Activated T-helper 2 cell treated with anti-CD3 and anti-CD28 coated beads, Interferon-gamma antibody, Interleukin-2, Interleukin-4, amounts not matched to agents 10 μg/mL and 5 μg/mL and 100 μg/mL, durations not matched to agents 14 hours and 24 hours and 36 hours (primary cell): ENCODE data around the gene TAOK3. TPM values are rescaled to one million over a fixed set of nuclear protein-coding genes. Genes with fewer than 3 reads are reported as not detected.

Source experiments
- DNase-seq: peaks from one replicate; pipeline ENCODE4 v3.0.0; 2021; ENCODE audit warnings: low spot score
- H3K27ac Mint-ChIP-seq: one replicate; pipeline ENCODE4 v1.8.0; 2021; ENCODE audit warnings: mixed read lengths
- H3K27me3 Mint-ChIP-seq: one replicate; pipeline ENCODE4 v1.8.0; 2021; ENCODE audit warnings: low read depth, mixed read lengths
- H3K36me3 Mint-ChIP-seq: one replicate; pipeline ENCODE4 v1.8.0; 2021; ENCODE audit warnings: low read depth, mixed read lengths
- H3K4me1 Mint-ChIP-seq: one replicate; pipeline ENCODE4 v1.8.0; 2021; ENCODE audit warnings: low read depth, mixed read lengths
- H3K4me3 Mint-ChIP-seq: one replicate; pipeline ENCODE4 v1.8.0; 2021; ENCODE audit warnings: low read depth, mild to moderate bottlenecking, moderate library complexity, mixed read lengths
- H3K9me3 Mint-ChIP-seq: one replicate; pipeline ENCODE4 v1.8.0; 2021; ENCODE audit warnings: mixed read lengths
- intact Hi-C: fragments of 100-400 bp; cut with micrococcal nuclease; formaldehyde crosslinking; loops from one replicate; pipeline ENCODE4 v1.15.1; 2023
- total RNA-seq: library from RNA; stranded (reverse); gene quantifications from 2 replicates; pipeline ENCODE4 v1.2.3, GENCODE V29; 2022

The TAOK3 gene
- total RNA-seq, 1 donor from 2014 or later: 52.4 TPM

DNA sequence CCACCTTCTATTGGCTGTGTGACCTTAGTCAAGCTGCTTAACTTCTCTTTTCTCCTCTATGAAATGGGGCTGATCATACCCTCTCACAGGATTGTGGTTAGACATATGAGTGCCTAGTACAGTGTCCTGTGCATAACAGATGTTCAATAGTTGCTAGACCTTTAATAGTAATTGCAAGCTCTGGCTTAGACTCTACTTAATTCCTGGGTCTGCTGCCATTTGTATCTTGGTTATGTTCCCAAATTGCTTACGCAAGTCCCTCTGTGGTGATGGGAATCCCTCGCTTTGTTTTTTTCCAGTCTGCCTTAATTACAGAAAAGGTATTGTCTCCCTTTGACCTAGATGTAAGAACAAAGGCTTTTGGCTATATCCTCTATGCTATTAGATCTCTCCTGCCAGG, 18.7 kb upstream of the TAOK3 start:
- Mint-ChIP-seq H3K27me3 (no peaks in the 10 kb centered on the region), H3K4me1 (no peaks in the 10 kb centered on the region), H3K4me3 (no peak overlapping the region), H3K9me3 (no peaks in the 10 kb centered on the region), H3K36me3 (peaks cover 54% of the 10 kb centered on the region), H3K27ac (no peak overlapping the region)
- no peak for DNase-seq
- intact Hi-C loops: no loop called here

DNA sequence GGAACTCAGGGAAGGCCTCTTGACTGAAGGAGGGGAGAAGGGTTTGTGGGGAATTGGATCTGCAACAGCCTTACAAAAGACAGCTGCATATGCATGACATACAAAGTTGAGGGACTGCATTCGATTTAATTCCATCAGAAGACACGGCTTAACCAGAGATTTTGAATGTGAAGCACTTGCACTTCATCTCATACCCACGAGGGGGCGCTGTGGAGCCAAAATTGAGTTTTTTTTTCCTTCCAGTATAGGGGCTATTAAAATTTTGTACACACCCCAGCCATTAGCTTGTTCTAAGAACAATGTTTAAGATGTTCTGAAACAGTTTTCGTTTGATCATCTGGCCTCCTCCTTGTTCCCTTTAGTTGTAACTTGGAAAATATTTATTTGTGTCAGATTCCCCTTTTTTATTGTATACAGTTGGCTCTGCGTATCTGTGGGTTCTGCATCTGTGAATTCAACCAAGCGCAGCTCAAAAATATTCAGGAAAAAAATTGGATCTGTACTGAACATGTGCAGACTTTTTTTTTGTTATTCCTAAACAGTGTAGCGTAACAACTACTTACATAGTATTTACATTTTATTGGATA, 5.3 kb upstream of the TAOK3 start:
- peak; percentile 71 for DNase-seq

DNA sequence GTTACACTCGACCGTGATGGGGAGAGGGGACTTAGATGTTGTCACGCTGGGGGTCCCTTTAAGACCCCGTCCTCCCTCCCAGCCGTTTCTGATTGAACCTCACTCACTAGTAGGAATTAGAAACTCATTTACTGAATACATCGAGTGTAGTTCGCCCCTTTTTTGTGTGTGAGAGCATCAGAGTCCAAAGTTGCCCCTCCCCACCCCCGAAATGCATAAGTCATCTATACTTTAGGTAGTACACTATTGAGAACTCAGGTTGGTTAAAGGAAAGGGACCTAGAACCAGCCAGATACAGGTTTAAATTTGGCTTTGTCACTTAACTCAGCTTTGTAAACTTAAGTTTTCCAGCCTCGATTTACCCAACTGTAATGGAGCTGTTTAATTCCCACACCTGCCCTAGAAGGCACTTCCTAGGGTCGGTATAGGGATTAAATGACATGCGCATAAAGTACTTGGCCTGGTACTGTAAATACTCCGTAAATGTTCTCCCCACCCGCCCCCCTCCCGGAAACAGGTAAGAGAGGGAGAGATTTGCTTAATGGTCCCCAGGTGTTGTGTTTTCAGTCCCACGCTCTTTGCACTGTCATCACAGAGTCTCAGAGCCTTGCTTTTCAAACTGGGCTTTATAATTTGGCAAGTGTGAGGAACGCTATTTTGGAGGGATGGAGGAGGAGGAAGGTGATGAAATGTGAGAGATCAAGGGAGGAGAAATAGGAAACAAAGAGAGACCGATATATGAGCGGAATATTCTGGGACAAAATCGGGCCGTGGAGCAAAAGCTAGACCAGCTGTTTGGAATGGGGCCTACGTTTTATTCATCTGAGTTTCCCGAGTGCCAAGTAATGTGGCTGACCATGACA, 4.5 kb upstream of the TAOK3 start:
- Mint-ChIP-seq H3K27ac (peak overlapping the region; percentile 90), H3K4me3 (peak overlapping the region; percentile 78), H3K27me3 (no peaks in the 10 kb centered on the region), H3K4me1 (peaks cover 36% of the 10 kb centered on the region), H3K9me3 (no peaks in the 10 kb centered on the region), H3K36me3 (peaks cover 17% of the 10 kb centered on the region)
- DNase-seq: no peak
- intact Hi-C loops: loop anchor here (1.0 to 10.0 kb wide), 7 partner anchors 70 to 1288 kb away; partner anchors contain the start of genes PEBP1, PRKAB1, RFC5 and WSB2

More for the DNA sequence above, 5.3 kb upstream of the TAOK3 start:
- Mint-ChIP-seq H3K36me3 (peaks cover 19% of the 10 kb centered on the region), H3K4me1 (peaks cover 33% of the 10 kb centered on the region), H3K9me3 (no peaks in the 10 kb centered on the region), H3K27ac (peak overlapping the region; percentile 69), H3K4me3 (peak overlapping the region; percentile 78), H3K27me3 (no peaks in the 10 kb centered on the region)
- intact Hi-C loops: loop anchor here (1.0 to 10.0 kb wide), 7 partner anchors 71 to 1287 kb away; partner anchors contain the start of genes PEBP1, PRKAB1, RFC5 and WSB2

DNA sequence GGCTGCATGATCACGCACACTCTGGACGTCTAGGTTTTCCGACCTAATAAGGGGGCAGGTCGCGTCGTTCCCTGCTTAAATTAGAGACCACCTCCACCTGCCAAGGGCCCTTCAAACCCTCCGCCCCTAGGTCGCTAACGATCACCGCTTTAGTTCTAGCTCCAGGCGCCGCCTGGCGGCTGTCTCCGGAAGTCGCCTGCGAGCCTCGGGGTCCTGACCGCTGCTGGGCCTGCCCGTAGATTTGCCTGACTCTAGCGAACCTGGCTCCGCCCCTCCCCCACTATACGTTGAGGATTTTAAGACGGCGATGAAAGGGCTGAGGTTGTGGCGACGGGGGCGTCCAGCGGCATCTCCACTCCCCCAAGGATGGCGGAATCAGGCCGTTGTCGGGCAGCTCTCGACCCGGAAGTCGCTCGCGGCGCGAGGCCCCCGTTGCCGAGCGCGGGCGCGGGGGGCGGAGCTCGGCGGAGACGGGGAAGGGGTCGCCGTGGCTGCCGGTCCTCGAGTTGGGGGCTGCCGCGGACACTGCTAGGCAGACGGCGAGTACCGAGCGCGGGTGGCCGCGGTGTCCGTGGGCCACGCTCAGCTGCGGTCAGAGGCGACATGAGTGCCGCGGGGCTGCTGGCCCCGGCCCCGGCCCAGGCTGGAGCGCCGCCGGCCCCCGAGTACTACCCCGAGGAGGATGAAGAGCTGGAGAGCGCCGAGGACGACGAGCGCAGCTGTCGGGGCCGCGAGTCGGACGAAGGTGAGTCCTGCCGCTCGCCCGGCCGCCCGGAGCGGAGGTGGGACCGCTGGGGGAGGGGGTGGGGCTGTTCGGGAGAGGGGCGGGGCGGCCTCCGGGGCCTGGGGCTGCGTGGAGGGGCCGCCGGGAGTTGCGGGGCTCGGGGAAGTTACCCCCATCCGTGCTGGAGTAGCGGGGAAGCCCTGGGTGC, 3.6 kb upstream of the TAOK3 start, which contains the start of gene SUDS3:
Gene SUDS3, plus strand, starts transcription at position 467 of the 932 bp plus-strand sequence. Its CDS starts 137 bp downstream, at position 604.
- Mint-ChIP-seq H3K27ac (peak within 1 kb of the TSS; percentile 99), H3K4me1 (peaks cover 39% of the 10 kb centered on the region), H3K4me3 (peak within 1 kb of the TSS; percentile 94), H3K36me3 (peaks cover 11% of the 10 kb centered on the region), H3K9me3 (no peaks in the 10 kb centered on the region), H3K27me3 (peaks cover 4% of the 10 kb centered on the region)
- peak; percentile 88 for DNase-seq
- intact Hi-C loops: loop anchor here (1.0 to 10.0 kb wide), 9 partner anchors 69 to 1288 kb away; partner anchors contain the start of genes PEBP1, PRKAB1, RFC5 and WSB2

GRCh38 chr12:118375348-118375747, 2.6 kb upstream of the TAOK3 start:
- Mint-ChIP-seq H3K4me3 (peak overlapping the region; percentile 94), H3K36me3 (peaks cover 13% of the 10 kb centered on the region)
- intact Hi-C loops: loop anchor here (5.0 to 10.0 kb wide), 5 partner anchors 68 to 1289 kb away; partner anchors contain the start of genes PEBP1, PRKAB1 and WSB2

DNA sequence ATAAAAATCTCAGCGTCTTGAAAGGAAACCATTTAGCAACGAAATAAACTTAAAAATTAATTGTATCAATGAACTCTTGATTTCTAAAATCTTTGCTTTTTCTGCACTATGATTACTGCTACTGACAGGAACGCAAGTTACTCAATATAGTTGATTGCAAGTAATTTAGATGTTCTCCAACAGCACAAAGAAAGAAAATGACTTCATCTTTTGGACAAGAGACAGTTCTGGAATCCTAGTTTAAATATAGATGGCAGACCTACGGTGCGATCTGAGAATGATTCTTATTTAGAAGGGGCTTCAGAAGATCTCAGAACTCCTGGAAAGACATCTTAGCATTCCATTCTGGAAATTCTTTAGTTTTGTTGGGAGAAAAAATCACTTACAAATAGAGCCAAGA, 2.2 kb upstream of the TAOK3 start:
- Mint-ChIP-seq H3K36me3 (peaks cover 8% of the 10 kb centered on the region), H3K9me3 (no peaks in the 10 kb centered on the region), H3K4me3 (peak overlapping the region; percentile 47), H3K4me1 (peaks cover 47% of the 10 kb centered on the region), H3K27me3 (peaks cover 15% of the 10 kb centered on the region), H3K27ac (no peak overlapping the region)
- intact Hi-C loops: loop anchor here (5.0 to 10.0 kb wide), 5 partner anchors 68 to 1290 kb away; partner anchors contain the start of genes PEBP1, PRKAB1 and WSB2
- DNase-seq: no peak

More at GRCh38 chr12:118375348-118375747, 2.6 kb upstream of the TAOK3 start:
- Mint-ChIP-seq H3K4me1 (peaks cover 46% of the 10 kb centered on the region), H3K27ac (no peak overlapping the region), H3K9me3 (no peaks in the 10 kb centered on the region), H3K27me3 (peaks cover 13% of the 10 kb centered on the region)
- no peak for DNase-seq

DNA sequence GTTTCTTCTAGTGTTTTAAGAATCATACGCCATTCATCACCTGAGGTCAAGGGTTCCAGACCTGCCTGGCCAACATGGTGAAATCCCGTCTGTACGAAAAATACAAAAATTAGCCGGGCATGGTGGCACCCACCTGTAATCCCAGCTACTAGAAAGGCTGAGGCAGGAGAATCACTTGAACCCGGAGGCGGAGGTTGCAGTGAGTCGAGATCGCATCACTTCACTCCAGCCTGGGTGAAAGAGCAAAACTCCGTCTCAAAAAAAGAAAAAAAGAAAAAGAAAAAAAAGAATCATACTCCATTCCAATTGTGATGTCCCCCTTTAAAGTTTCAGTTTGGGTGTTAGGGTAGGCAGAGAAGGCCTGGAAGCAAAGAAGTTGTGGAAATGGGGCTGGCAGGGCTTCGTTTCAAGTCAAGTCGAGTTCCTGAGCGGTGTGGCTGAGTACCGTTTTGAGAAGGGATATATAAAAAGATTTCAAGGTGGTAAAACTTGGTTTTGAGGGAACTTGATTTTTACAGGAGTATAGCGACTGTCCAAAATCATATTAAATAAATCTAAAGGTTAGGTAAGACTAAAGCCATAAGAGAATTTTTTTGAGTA, 1.5 kb upstream of the TAOK3 start:
- no peaks in the 10 kb centered on the region for H3K9me3 Mint-ChIP-seq
- peaks cover 47% of the 10 kb centered on the region for H3K4me1 Mint-ChIP-seq
- no peak overlapping the region for H3K27ac Mint-ChIP-seq
- peaks cover 6% of the 10 kb centered on the region for H3K36me3 Mint-ChIP-seq
- intact Hi-C loops: loop anchor here (10.0 kb wide), 1 partner anchor 1291 kb away; the partner anchor contains the start of gene PRKAB1
- peak overlapping the region; percentile 89 for H3K4me3 Mint-ChIP-seq
- no peak for DNase-seq
- H3K27me3 Mint-ChIP-seq: peaks cover 15% of the 10 kb centered on the region

DNA sequence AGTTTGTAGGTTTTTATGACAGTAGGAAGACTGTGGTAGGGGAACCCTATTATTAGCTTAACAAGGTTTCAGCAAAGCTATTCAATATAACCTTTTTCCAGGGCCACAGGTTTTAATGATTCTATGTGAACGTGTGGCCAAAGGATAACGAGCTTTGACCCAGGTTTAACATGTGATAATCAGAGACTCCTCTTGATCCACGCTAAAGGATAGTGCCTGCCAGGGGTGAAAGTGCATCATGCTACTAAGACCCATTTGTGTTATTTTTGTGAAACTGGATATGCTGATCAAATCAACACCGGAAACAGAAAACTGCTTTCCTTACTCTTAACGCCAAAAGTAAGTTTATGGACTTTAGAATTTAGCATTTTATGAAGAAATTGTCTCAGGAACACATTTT, 909 bp upstream of the TAOK3 start:
- Mint-ChIP-seq H3K27me3 (peaks cover 15% of the 10 kb centered on the region), H3K4me1 (peaks cover 47% of the 10 kb centered on the region), H3K9me3 (no peaks in the 10 kb centered on the region), H3K36me3 (peaks cover 6% of the 10 kb centered on the region), H3K4me3 (peak overlapping the region; percentile 89), H3K27ac (peak overlapping the region; percentile 89)
- DNase-seq: no peak
- intact Hi-C loops: loop anchor here (1.0 to 10.0 kb wide), 2 partner anchors 16 to 1291 kb away; partner anchors contain the start of gene PRKAB1

- H3K36me3 Mint-ChIP-seq: peaks cover 6% of the 10 kb centered on the region
- H3K4me1 Mint-ChIP-seq: peaks cover 39% of the 10 kb centered on the region
- no peaks in the 10 kb centered on the region for H3K9me3 Mint-ChIP-seq
- intact Hi-C loops: loop anchor here (10.0 kb wide), 1 partner anchor 1293 kb away; the partner anchor contains the start of gene PRKAB1
- DNase-seq: no peak
- H3K27me3 Mint-ChIP-seq: peaks cover 15% of the 10 kb centered on the region
- no peak overlapping the region for H3K27ac Mint-ChIP-seq
- H3K4me3 Mint-ChIP-seq: peak overlapping the region; percentile 89
Measured at GRCh38 chr12:118371321-118372282, 1.1 kb downstream of the TAOK3 start.

GRCh38 chr12:118370601-118371000, 2.1 kb downstream of the TAOK3 start:
- Mint-ChIP-seq H3K4me1 (peaks cover 33% of the 10 kb centered on the region), H3K4me3 (peak overlapping the region; percentile 89), H3K27ac (no peak overlapping the region), H3K9me3 (no peaks in the 10 kb centered on the region), H3K36me3 (peaks cover 6% of the 10 kb centered on the region), H3K27me3 (peaks cover 15% of the 10 kb centered on the region)
- intact Hi-C loops: loop anchor here (10.0 kb wide), 1 partner anchor 1294 kb away; the partner anchor contains the start of gene PRKAB1
- no peak for DNase-seq

DNA sequence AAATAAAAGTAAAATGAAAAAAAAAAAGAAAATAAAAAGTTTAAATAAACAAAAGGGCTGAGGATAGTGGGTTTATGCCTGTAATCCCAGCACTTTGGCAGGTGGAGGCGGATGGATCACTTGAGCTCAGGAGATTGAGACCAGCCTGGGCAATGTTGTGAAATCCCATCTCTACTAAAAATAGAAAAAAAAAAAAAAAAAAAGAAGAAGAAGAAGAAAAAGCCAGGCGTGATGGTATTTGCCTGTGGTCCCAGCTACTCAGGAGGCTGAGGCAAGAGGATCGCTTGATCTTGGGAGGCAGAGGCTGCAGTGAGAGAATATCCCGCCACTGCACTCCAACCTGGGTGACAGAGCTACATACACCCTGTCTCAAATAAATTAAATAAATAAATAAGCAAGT, 3.9 kb downstream of the TAOK3 start:
- peaks cover 6% of the 10 kb centered on the region for H3K36me3 Mint-ChIP-seq
- H3K4me1 Mint-ChIP-seq: peaks cover 21% of the 10 kb centered on the region
- DNase-seq: no peak
- no peak overlapping the region for H3K27ac Mint-ChIP-seq
- intact Hi-C loops: no loop called here
- H3K9me3 Mint-ChIP-seq: no peaks in the 10 kb centered on the region
- no peak overlapping the region for H3K4me3 Mint-ChIP-seq
- peaks cover 15% of the 10 kb centered on the region for H3K27me3 Mint-ChIP-seq
